CD4-positive, alpha-beta T cell treated with Interleukin-12 subunit alpha and Interleukin-12 subunit beta, for 1 hour (primary cell): ENCODE results near the gene RALBP1.
A peak's percentile ranks its signal among the peaks of the same experiment; 100 is the strongest.

ENCODE experiments used
- DNase-seq: peaks from one replicate; pipeline ENCODE4 v3.0.0-alpha.2; 2020

RALBP1 gene

DNA sequence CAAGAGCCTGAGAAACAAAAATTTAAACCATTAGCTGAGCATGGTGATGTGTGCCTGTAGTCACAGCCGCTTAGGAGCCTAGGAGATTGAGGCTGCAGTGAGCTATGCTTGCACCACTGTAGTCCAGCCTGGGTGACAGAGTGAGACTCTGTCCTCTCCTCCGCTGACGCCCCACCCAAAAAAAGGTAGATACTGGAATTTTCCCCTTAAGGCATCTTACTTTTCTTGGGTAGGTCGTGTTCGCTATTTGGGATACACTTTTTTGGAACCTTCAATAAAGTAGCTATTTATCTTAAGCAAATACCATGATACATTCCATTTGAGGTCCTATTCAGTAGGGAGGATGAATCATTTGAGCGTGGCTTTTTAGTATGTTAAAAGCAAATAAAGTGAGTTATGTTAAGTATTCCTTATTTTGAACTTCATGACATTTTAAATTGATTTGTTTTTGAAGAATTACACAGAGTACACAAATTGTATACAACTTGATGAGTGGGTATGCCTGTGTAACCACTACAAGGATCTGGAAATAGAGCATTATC lies 38.7 kb downstream of the RALBP1 start:
- no peak for DNase-seq

DNA sequence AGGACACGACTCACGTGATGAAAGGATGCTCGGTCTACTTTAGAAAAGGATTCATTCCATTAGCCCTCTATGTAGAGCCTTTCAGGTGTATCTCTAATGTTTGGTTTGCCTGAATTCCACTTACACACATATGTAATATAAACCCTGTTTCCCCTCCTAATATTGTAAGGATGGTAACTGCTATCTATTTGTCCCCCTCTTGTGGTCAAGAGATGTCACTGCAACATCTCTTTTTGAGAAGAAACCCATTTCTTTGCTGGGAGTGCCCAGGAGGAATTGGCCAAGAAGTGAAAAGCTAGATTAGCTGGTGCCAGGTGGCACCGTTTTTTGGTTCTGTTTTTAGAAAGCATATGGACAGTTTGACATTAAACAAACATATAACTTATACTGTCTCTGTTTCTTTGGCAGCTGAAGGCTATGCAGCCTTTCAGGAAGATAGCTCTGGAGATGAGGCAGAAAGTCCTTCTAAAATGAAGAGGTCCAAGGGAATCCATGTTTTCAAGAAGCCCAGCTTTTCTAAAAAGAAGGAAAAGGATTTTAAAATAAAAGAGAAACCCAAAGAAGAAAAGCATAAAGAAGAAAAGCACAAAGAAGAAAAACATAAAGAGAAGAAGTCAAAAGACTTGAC lies 41.2 kb downstream of the RALBP1 start:
- peak; percentile 51 for DNase-seq

DNA sequence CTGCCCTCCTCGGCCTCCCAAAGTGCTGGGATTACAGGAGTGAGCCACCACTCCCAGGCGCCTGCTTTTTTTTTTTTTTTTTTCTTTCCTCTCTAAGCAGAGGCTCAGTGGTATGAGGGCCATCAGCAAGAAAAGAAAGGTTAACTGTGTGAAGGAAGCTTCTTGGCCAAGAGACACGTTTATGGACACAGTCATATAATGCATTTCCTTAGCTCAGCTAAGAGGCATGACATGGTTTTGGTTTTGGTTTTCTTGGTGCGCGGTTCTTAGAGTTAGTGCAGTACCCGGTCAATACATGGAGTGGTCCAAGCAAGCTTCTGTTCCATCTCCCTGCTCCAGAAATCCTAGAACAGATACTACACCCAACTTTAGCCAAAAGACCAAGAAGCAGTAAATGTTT lies 42.6 kb downstream of the RALBP1 start:
- no peak for DNase-seq

DNA sequence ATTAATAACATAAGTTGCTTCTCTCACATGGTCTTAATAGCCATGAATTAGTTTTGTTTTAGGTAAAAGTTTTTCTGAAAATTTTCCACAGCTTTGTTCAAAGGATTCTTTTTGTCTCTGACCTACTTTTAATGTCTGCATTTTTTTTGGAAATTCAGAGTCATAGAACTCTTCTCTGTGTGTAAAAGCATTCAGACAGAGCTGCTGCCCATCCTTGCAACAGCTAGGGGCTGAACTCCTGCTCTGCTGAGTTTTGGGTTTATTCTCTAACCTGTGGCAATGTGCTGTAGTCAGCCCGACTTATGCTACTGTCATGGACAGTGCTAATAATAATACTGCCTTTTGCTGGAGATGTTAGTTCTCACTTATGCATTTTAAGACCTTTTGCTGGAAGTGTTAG lies 44.1 kb downstream of the RALBP1 start:
- DNase-seq: no peak

DNA sequence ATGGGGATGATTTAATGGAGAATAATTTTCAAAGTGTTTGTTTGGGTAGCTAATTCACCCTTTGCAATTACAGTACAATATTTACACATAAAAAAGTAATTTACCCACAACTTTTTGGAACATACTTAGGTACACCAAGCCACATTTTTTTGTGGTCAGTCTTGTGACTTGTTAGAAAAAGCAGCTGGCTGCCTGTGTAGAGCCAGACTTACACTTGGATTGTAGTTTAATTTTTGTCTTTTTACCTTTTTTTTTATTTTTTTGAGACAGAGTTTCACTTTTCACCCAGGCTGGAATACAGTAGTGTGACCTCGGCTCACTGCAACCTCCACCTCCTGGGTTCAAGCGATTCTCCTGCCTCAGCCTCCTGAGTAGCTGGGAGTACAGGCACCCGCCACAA lies 45.4 kb downstream of the RALBP1 start:
- no peak for DNase-seq

DNA sequence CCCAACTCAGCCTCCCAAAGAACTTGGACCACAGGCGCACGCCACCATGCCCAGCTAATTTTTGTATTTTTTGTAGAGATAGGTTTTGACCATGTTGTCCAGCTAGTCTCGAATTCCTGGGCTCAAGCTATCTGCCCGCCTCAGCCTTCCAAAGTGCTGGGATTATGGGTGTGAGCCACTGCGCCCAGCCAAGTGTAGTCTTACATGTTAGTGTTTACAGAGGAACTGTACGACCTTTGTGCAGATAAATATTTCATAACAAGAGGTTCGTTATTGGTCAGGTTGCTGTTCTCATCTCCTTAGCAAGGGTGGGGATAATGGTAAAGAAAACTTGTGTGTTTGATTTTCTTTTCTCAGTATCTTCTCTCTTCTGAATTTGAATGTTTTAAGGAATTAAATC lies 46.5 kb downstream of the RALBP1 start:
- no peak for DNase-seq

DNA sequence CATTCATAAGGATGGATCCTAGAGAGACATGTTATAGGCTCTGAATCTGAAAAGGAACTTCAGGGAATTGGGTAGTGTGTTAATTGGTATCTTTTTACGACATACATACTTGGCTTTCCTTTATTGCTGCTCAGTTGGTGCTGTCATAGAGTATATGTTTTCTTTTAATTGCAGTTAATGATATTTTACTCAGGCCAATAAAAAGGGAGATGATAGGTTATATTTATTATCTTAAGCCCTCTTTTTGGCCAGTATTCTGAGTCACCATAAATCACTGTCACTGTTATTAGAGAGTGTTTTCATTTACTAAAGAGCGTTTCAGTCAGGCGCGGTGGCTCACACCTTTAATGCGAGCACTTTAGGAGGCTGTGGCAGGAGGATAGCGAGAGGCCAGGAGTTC lies 47.6 kb downstream of the RALBP1 start:
- DNase-seq: no peak

DNA sequence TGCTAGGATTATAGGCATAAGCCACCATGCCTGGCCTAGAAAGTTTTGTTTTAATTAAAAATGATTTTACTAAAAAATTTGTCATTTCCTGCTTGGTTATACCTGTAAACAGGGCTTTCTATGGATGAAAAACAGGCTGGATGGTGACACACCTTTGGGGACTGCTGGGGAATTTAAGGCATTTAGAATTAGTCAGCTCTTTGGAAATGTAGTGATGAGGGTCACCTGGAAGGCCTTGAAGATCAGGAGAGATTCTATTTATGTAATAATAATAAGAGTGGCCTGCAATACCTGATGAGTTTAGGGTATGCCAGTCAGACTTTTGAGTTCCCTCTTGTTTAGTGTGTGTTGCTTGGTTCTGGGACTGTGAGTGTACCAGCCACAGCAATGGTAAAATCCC lies 51.1 kb downstream of the RALBP1 start:
- DNase-seq: no peak

DNA sequence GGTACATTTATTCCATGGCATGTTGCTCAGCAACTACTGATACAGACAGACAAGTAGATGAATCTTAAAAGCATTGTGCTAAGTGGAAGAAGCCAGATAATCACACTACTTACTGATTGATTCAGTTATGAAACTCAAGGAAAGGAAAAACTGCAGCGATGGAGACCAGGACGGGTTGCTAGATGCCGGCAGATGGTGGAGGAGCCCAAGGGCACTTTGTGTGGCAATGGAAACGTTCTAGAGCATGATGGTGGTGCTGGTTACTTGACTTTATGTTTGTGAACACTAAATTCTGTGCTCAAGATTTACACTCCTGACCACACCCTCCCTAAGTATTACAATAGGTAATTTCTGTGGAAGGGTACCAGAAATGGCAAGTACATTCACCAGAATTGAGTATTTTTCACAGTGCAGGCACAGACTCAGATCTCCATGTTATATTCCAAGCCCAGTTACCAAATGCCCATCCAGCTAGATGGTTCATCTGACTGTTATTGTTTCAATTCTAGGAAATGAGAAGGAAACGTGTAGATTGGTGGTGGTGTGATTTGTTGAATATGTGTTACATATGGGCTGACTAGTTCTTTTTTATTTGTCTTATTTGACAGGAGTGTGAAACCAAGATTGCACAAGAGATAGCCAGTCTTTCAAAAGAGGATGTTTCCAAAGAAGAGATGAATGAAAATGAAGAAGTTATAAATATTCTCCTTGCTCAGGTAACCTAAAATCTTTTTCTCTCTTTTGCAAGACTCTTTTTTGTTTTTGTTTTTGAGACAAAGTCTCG lies 55.1 kb downstream of the RALBP1 start:
- DNase-seq: no peak

DNA sequence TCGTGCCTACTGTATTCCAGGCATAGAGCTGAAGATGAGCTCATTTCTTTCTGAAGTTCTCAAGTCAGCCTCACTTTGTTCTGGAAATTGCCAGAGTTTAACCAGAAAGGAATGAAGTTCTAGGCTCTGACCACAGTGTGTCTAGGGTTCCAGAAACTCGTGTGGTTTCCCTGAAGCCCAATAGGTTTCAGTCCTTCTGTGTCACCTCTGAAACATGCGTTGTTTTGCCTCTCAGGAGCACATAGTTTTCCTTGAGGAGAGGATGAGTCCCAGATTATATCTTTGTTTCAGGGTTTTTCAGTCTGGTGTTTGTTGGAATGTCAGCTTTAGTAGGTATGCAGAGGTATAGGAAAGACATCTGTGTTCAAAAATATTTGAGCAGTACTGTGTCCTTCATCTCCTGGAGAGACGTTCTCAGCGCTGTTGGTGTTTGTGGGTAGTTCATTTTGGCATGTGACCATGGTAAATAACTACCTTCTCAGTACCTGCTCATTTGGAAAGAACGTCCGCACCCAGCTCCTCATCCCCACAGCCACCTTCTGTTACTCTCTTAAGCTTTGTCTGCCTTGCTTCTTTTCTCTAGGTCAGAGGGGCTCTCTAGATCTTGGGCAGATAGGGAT lies 56.6 kb downstream of the RALBP1 start:
- no peak for DNase-seq

DNA sequence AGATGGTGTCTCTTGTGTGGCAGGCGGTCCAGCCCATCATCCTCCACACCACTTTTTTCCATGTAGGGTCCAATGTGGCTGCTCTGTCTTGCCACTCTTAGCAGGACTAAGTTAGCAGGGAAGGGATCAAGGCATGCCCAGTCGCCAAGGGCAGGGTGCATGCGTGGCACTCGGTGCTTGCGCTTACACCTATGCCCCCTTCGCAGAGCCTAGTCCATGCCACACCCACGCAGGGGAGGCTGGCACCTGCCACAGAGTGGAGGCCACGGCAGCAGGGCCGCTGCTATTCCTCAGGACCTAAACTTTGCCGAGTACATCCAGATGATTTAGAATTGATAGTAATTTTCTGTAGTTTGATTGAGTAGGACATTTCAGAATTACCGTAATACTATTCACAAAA lies 59.5 kb downstream of the RALBP1 start:
- DNase-seq: no peak

DNA sequence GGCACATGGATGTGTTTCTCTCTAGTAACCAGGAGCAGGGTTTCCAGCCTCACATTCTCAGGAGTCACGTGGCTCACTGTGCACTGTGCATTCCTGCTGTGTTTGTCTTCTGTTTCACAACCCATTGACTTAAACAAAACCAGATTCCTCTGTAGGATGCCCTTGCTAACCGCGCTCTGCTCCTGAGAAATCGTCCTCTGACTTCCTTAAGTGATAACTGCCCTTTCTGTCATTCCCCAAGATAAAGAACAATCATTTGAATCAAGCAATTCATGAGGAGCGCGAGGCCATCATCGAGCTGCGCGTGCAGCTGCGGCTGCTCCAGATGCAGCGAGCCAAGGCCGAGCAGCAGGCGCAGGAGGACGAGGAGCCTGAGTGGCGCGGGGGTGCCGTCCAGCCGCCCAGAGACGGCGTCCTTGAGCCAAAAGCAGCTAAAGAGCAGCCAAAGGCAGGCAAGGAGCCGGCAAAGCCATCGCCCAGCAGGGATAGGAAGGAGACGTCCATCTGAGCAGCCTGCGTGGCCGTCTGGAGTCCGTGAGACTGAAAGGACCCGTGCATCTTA lies 60.2 kb downstream of the RALBP1 start:
- no peak for DNase-seq

DNA sequence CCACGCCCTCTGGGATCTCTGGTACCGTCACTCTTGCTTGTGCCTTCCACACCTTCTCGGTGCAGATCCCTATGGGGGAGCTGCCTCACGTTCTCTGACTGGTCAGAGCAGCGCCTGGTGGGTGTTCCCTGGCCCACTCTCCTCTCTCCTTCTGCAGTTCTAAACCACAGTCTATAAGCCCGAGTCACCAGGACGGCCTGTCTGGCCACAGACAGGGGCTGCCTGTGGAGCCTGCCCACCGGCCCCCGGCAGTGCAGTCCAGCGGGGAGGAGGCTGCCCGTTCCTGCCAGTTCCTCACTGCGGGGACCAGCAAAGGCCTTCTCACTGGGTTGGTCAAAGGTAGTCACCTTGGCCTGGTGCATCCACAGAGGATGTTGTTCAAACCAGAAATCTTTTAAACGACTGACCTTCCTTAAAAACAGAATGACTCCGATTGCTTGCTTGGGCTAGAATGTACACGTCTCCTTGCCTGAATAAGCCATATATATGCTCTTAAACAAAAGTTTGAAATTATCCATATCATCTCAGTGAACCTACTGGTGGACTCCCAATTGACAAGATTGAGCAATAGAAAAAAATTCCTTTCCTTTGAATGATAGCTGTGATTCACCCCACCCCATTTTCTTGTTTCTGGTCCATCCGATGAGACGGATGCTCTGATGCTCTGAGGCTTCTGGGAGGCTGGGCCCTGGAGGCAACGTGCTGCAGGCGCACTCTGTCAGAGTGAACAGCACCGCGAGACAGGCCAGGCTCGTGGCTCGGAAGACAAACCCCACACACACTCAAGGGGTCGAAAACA lies 61.2 kb downstream of the RALBP1 start:
- no peak for DNase-seq

DNA sequence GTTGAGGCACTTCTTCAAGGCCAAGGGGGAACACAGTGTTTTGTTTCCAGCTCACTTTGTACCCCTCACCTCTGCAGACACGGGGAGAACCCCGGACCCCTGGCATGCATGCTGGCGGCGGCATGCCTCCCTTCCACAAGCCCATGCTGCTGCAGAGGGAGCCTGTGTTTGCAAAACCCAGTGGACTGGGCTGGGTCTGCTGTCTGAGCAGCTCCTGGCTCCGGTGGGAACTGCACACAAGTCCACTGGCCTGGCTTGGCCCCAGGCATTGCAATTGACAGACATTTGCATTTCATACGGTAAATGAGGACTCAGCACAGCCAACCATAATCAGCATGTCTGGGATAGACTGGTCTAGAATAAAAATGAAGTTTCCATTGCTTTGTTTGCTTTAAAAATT lies 62.4 kb downstream of the RALBP1 start:
- DNase-seq: no peak

DNA sequence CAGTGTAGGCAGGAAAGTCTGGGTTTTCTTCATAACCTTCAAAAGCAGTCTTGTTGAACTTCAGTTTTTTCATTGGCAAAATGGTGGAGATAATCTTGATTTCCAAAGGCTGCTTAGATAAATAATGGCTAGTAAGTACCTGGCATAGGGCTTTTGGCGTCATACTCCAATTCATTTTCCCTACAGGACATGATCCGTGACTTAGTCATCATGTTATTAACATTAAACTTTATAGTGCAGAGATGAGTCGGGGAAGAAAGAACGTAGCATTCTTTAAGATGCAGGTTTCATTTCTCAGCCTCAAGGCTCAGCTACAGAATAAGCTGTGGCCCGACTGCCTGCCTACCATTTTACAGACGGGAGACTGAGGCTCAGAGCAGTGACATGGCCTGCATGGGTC lies 64.0 kb downstream of the RALBP1 start:
- DNase-seq: no peak

DNA sequence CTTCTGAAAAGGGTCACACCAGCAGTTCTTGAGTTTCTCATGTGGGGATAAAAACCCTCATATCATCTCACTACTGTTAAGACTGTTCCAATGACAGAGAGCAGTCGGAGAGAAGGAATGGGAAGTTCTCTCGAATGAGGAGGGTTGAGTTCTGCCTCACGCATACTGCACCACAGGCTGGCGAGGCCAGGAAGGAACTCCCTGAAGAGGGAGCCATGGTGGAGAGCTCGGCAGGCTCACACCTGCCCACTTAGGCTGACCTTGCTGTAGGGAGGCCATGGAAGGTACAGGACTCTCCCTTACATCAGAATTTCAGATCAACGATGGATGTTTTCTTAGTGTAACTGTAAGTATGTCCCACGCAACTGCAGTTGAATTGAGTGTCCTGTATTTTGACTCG lies 64.6 kb downstream of the RALBP1 start:
- DNase-seq: no peak

DNA sequence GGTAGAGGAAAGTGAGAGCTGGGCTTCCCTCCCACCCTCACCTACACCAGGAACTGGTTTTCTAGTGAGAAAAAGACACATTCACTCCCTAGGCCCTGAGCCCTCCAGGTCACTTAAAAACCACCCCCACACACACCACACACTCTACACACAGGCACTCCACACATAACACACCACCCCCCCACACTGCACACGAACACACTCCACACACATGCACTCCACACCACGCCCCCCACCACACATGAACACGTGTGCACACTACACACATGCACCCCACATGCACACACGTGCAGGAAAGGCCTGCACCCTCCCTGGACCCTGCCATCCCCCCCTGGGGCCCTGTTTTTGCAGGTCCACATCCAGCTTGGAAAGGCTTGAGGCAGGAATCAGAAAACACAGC lies 67.6 kb downstream of the RALBP1 start:
- DNase-seq: no peak

DNA sequence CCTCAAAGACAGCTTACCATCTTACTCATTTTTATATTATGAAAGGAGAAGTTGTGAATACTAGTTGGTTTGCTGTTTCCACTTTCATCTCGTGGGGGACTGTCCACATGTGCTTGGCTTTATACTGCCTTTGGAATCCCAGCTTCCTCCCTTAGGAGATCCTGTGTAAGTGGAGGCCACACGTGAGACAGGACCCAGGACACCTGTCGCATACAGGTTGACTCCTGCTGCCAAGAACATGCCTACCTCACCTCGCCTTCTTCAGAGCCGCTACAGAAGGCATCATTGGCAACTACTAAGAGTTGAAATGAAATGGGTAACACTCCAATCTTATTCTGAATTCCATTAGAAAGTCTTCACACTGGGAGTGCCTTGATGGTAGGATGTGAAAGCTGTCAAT lies 69.7 kb downstream of the RALBP1 start:
- no peak for DNase-seq

DNA sequence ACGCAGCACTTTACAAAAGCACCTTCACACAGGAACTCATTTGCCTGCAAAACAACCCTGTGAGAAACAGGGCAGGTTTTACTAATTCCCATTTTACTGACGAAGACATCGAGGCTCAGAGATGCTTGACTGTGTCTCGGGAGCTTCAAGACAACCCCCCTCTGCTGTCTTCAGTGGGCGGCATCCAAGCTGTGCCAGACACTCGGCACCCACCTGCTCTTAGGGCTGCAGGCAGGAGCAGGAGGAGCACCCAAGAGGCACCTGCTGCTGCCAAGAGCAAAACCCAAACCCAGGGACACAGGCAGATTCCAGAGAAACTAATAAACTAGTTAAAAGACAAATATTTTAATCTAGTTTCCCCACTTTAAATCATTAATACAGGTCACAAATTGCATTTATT lies 71.2 kb downstream of the RALBP1 start:
- DNase-seq: no peak

DNA sequence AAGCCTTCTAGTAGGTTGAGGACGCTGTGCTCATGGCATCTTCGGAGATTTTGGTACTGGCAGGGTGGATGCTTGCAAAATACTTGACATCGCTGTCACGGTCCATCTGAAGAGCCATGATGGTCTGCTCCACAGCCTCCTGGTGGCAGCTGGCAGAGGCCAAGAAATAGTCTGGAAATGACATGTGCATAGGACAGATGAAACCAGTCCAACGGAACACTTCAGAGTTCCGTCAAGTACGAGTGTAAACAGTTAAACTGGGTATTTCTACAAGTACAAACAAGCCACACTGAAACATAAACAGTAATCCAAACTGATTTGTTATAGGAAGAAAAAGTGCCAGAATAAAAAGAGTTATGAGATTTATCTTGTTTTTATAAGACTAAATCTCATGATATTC lies 72.5 kb downstream of the RALBP1 start:
- DNase-seq: no peak

DNA sequence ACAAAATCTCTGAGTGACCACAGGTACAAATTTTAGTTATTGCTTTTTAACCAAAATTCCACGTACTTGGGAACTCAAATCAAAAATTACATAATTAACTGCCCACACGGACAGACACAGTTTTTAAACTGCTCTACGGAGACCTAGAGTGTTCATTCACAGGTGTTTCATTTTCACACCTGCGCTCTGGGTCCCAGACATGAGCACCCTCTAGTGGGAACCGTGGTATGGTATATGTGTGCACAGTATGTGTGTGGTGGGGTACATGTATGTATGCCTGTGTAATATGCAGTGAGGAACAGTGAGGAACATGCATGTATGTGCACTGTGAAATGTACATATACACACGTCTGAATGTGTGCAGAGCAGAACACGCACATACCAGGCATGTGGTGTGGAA lies 74.1 kb downstream of the RALBP1 start:
- no peak for DNase-seq

DNA sequence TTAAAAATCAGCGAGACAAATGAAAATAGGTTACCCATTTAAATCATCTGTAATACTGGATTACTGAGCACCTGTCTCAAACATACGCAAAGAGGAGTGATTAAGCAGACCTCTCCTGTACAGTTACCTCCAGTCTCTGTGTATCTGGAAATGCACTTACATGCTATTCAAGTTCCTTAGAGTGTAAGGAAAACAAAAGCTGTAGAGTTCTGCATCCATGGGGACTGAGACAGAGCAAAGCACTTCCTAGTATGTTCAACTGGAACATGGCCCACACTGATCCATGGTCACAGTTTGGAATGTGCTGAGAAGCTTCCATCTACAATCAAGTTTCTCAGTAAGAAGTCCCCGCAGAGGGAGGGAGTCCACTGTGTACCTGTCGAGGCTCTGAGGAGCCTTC lies 75.1 kb downstream of the RALBP1 start:
- DNase-seq: no peak

DNA sequence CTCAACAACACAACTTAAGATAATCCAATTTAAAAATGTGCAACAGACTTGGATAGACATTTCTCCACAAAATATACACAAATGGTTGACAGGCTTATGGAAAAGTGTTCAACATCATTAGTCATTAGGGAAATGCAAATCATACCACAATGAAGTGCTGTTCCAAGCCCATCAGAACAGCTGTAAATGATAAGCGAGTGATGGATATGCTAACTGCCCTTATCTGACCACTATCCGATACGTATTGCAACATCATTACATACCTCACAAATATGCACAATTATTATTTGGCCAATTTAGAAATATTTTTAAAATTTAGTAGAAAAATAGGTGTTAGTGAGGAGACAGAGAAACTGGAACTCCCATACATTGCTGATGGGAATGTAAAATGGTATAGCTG lies 76.9 kb downstream of the RALBP1 start:
- no peak for DNase-seq
